HT-29 (cell line): ENCODE data around the gene GFPT1. TPM values are rescaled to one million over a fixed set of nuclear protein-coding genes. Genes with fewer than 3 reads are reported as not detected.
"Not testable (repeated sequence)": the region's sequence is repeated elsewhere in the genome, so short reads cannot be mapped to it uniquely, and the experiment has no call there.

Source experiments
- DNase-seq: peaks from one replicate; pipeline ENCODE4 v3.0.0-alpha.2; 2015; ENCODE audit warnings: low spot score
- total RNA-seq: library from RNA; depleted of rRNA; stranded (reverse); fragments of >200 nt; shearing (Covaris generic); gene quantifications from 2 replicates; pipeline ENCODE4 v1.2.3, GENCODE V29; 2014

The GFPT1 gene
- total RNA-seq, 1 experiment from 2014 or later: 20.5 TPM

- no peak for DNase-seq
Observed at GRCh38 chr2:69384618-69385081, 2.4 kb downstream of the GFPT1 start.

GRCh38 chr2:69383176-69383812 is 3.7 kb downstream of the GFPT1 start:
- DNase-seq: no peak

- peak; percentile 77 for DNase-seq
Observed at GRCh38 chr2:69382547-69382946, 4.5 kb downstream of the GFPT1 start.

GRCh38 chr2:69381337-69381737 is 5.7 kb downstream of the GFPT1 start:
- DNase-seq: no peak

GRCh38 chr2:69380072-69380917 is 6.7 kb downstream of the GFPT1 start:
- DNase-seq: no peak

GRCh38 chr2:69376403-69376802 is 10.6 kb downstream of the GFPT1 start:
- no peak for DNase-seq

GRCh38 chr2:69375494-69376353 is 11.3 kb downstream of the GFPT1 start:
- peak; percentile 76 for DNase-seq

- no peak for DNase-seq
Observed at GRCh38 chr2:69372767-69373166, 14.3 kb downstream of the GFPT1 start.

GRCh38 chr2:69369802-69370201 is 17.2 kb downstream of the GFPT1 start:
- DNase-seq: no peak

- no peak for DNase-seq
Observed at GRCh38 chr2:69368588-69368987, 18.4 kb downstream of the GFPT1 start.

GRCh38 chr2:69359371-69359770 is 27.7 kb downstream of the GFPT1 start:
- no peak for DNase-seq

GRCh38 chr2:69358914-69359313 is 28.1 kb downstream of the GFPT1 start:
- DNase-seq: no peak

GRCh38 chr2:69356471-69356870 is 30.6 kb downstream of the GFPT1 start:
- no peak for DNase-seq

- DNase-seq: not testable (repeated sequence)
Observed at GRCh38 chr2:69354976-69355375, 32.1 kb downstream of the GFPT1 start.

- DNase-seq: no peak
Observed at GRCh38 chr2:69353360-69353759, 33.7 kb downstream of the GFPT1 start.

GRCh38 chr2:69348781-69349180 is 38.2 kb downstream of the GFPT1 start:
- DNase-seq: no peak

GRCh38 chr2:69345434-69345833 is 41.6 kb downstream of the GFPT1 start:
- DNase-seq: no peak

- no peak for DNase-seq
Observed at GRCh38 chr2:69344305-69344704, 42.7 kb downstream of the GFPT1 start.

- no peak for DNase-seq
Observed at GRCh38 chr2:69340101-69340775, 46.8 kb downstream of the GFPT1 start.

GRCh38 chr2:69335311-69335710 is 51.7 kb downstream of the GFPT1 start:
- DNase-seq: no peak

GRCh38 chr2:69333352-69333751 is 53.7 kb downstream of the GFPT1 start:
- no peak for DNase-seq
